HAP-1 (cell line): ENCODE data around the gene DEFB124.
"Not testable (repeated sequence)": the region's sequence is repeated elsewhere in the genome, so short reads cannot be mapped to it uniquely, and the experiment has no call there.

Experiments used
- DNase-seq, 2 experiments: peaks; one replicate each; pipeline ENCODE4 v3.0.0-alpha.2; 2016 to 2020; ENCODE audit warnings: low spot score in 2 of 2
- H3K27me3 ChIP-seq: fragments of 250-450 bp; sonication (Bioruptor Pico); 2 replicates; pipeline ENCODE4 v1.5.1; 2020; ENCODE audit warnings: low read depth, mild to moderate bottlenecking, moderate library complexity
- H3K36me3 ChIP-seq: fragments of 250-450 bp; sonication (Bioruptor Pico); replicated peaks from 2 replicates; pipeline ENCODE4 v1.5.1; 2020; ENCODE audit warnings: mild to moderate bottlenecking
- H3K4me1 ChIP-seq: fragments of 250-450 bp; sonication (Bioruptor Pico); 2 replicates; pipeline ENCODE4 v1.5.1; 2020; ENCODE audit warnings: mild to moderate bottlenecking
- H3K4me3 ChIP-seq: fragments of 250-450 bp; sonication (Bioruptor Pico); 2 replicates; pipeline ENCODE4 v1.5.1; 2020; ENCODE audit warnings: mild to moderate bottlenecking, moderate library complexity
- H3K9me3 ChIP-seq: fragments of 250-450 bp; sonication (Bioruptor Pico); 2 replicates; pipeline ENCODE4 v1.5.1; 2020; ENCODE audit warnings: mild to moderate bottlenecking, moderate library complexity
- in situ Hi-C: fragments of 300-500 bp; cut with MboI; formaldehyde crosslinking; loops from 3 replicates; pipeline ENCODE4 v1.14.3; 2020; ENCODE audit warnings: low sequenced_read_pairs, inconsistent platforms, mixed read lengths

Gene DEFB124

GRCh38 chr20:31474758-31475427 lies at the start of gene DEFB124, which contains the start of gene REM1:
TSS of gene DEFB124 (minus strand) at chr20:31475127. CDS start at chr20:31473013, 2,114 bp downstream.
TSS of gene REM1 (plus strand) at chr20:31475288. CDS start at chr20:31476446, 1,158 bp downstream.
- peak in 1 of 2 experiments; percentile 66 for DNase-seq
- in situ Hi-C loops: no loop called here
- Histone ChIP-seq H3K36me3 (no peaks in the 10 kb centered on the region), H3K27me3 (peaks cover 6% of the 10 kb centered on the region; the same call in 1 of the 2 replicates), H3K4me1 (peaks cover 3% of the 10 kb centered on the region), H3K4me3 (peak within 1 kb of the TSS; percentile 15), H3K9me3 (no peaks in the 10 kb centered on the region; the same call in 1 of the 2 replicates)

- no peak for DNase-seq
- in situ Hi-C loops: no loop called here
- H3K36me3 ChIP-seq: peaks cover 28% of the 10 kb centered on the region
- no peaks in the 10 kb centered on the region for H3K9me3 ChIP-seq
- peaks cover 6% of the 10 kb centered on the region for H3K4me1 ChIP-seq
- H3K4me3 ChIP-seq: no peak overlapping the region
- no peaks in the 10 kb centered on the region for H3K27me3 ChIP-seq
These were observed 48.7 kb upstream of the DEFB124 start for GRCh38 chr20:31523361-31524283.

GRCh38 chr20:31522731-31523130 lies 47.8 kb upstream of the DEFB124 start:
- DNase-seq: peak in 1 of 2 experiments; percentile 18
- in situ Hi-C loops: no loop called here
- H3K4me1 ChIP-seq: peaks cover 7% of the 10 kb centered on the region
- H3K9me3 ChIP-seq: no peaks in the 10 kb centered on the region
- H3K4me3 ChIP-seq: no peak overlapping the region
- H3K36me3 ChIP-seq: peaks cover 26% of the 10 kb centered on the region
- H3K27me3 ChIP-seq: no peaks in the 10 kb centered on the region

GRCh38 chr20:31521267-31521666 lies 46.3 kb upstream of the DEFB124 start:
- H3K27me3 ChIP-seq, H3K9me3 ChIP-seq, DNase-seq, in situ Hi-C loops, H3K4me3 ChIP-seq: not testable (repeated sequence)
- peaks cover 19% of the 10 kb centered on the region for H3K4me1 ChIP-seq
- H3K36me3 ChIP-seq: peaks cover 26% of the 10 kb centered on the region

GRCh38 chr20:31517373-31517772 lies 42.4 kb upstream of the DEFB124 start:
- Histone ChIP-seq H3K27me3 (no peaks in the 10 kb centered on the region), H3K4me3 (no peak overlapping the region), H3K4me1 (peaks cover 28% of the 10 kb centered on the region), H3K9me3 (no peaks in the 10 kb centered on the region), H3K36me3 (peaks cover 14% of the 10 kb centered on the region)
- in situ Hi-C loops: no loop called here
- DNase-seq: peak; percentile 62 to 73

GRCh38 chr20:31516651-31517050 lies 41.7 kb upstream of the DEFB124 start:
- H3K9me3 ChIP-seq: no peaks in the 10 kb centered on the region
- H3K4me3 ChIP-seq: no peak overlapping the region; the same call in 1 of the 2 replicates
- in situ Hi-C loops: no loop called here
- peaks cover 14% of the 10 kb centered on the region for H3K36me3 ChIP-seq
- H3K27me3 ChIP-seq: no peaks in the 10 kb centered on the region
- no peak for DNase-seq
- H3K4me1 ChIP-seq: peaks cover 25% of the 10 kb centered on the region

GRCh38 chr20:31516166-31516565 lies 41.2 kb upstream of the DEFB124 start:
- no peak for DNase-seq
- peak overlapping the region; percentile 96; the same call in 1 of the 2 replicates for H3K4me3 ChIP-seq
- peaks cover 25% of the 10 kb centered on the region for H3K4me1 ChIP-seq
- in situ Hi-C loops: no loop called here
- H3K9me3 ChIP-seq: no peaks in the 10 kb centered on the region
- H3K36me3 ChIP-seq: peaks cover 14% of the 10 kb centered on the region
- H3K27me3 ChIP-seq: no peaks in the 10 kb centered on the region

- in situ Hi-C loops: no loop called here
- DNase-seq: peak in 1 of 2 experiments; percentile 18
- H3K27me3 ChIP-seq: no peaks in the 10 kb centered on the region
- peak overlapping the region; percentile 96 for H3K4me3 ChIP-seq
- peaks cover 14% of the 10 kb centered on the region for H3K36me3 ChIP-seq
- peaks cover 25% of the 10 kb centered on the region for H3K4me1 ChIP-seq
- no peaks in the 10 kb centered on the region for H3K9me3 ChIP-seq
These were observed 40.8 kb upstream of the DEFB124 start for GRCh38 chr20:31515775-31516107.

- Histone ChIP-seq H3K4me1 (peaks cover 25% of the 10 kb centered on the region), H3K36me3 (peaks cover 14% of the 10 kb centered on the region), H3K9me3 (no peaks in the 10 kb centered on the region), H3K4me3 (peak overlapping the region; percentile 96), H3K27me3 (no peaks in the 10 kb centered on the region)
- in situ Hi-C loops: no loop called here
- DNase-seq: no peak
These were observed 40.3 kb upstream of the DEFB124 start for GRCh38 chr20:31515072-31515774.

- Histone ChIP-seq H3K4me3 (peak within 1 kb of the TSS; percentile 96), H3K36me3 (peaks cover 14% of the 10 kb centered on the region), H3K4me1 (peaks cover 25% of the 10 kb centered on the region), H3K9me3 (no peaks in the 10 kb centered on the region), H3K27me3 (no peaks in the 10 kb centered on the region)
- in situ Hi-C loops: loop anchor here (5.0 kb wide), 1 partner anchor 48 kb away; no protein-coding TSS in a partner anchor
- DNase-seq: peak; percentile 88 to 93
These were observed 39.5 kb upstream of the DEFB124 start, which contains the start of gene HM13 for GRCh38 chr20:31514154-31515071. TSS of gene HM13 (plus strand) at chr20:31514442. CDS start at chr20:31514552, 110 bp downstream.

GRCh38 chr20:31508517-31509244 lies 33.8 kb upstream of the DEFB124 start:
- H3K9me3 ChIP-seq: no peaks in the 10 kb centered on the region
- H3K36me3 ChIP-seq: no peaks in the 10 kb centered on the region
- in situ Hi-C loops: loop anchor here (10.0 kb wide), 1 partner anchor 194 kb away; no protein-coding TSS in a partner anchor
- no peak overlapping the region for H3K4me3 ChIP-seq
- H3K27me3 ChIP-seq: no peaks in the 10 kb centered on the region
- no peak for DNase-seq
- no peaks in the 10 kb centered on the region for H3K4me1 ChIP-seq

- H3K4me1 ChIP-seq: no peaks in the 10 kb centered on the region
- no peak overlapping the region for H3K4me3 ChIP-seq
- in situ Hi-C loops: loop anchor here (10.0 kb wide), 1 partner anchor 191 kb away; no protein-coding TSS in a partner anchor
- no peaks in the 10 kb centered on the region for H3K36me3 ChIP-seq
- no peak for DNase-seq
- no peaks in the 10 kb centered on the region for H3K9me3 ChIP-seq
- no peaks in the 10 kb centered on the region for H3K27me3 ChIP-seq
These were observed 31.0 kb upstream of the DEFB124 start for GRCh38 chr20:31505903-31506302.
